Measurements from ENCODE around the gene FAM217B.

DNA sequence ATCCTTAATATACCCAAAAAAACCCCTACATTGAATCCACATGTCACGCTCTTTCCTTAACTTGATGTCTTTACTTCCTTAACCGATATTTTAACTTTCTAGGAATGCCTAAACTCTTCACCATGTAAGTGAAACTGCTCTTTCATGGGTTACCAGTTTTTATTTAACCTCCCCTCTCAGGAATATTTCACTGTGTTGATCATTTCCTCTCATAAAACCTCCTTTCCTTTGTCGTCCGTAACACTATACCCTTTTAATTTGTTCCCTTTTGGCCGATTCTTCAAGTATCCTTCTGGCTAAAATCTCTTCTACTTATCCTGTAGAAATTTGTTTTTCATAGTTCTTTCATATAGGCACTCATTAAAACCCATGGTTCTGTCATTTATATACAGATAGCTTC lies 31.3 kb upstream of the FAM217B start:
- TF ChIP-seq, protein P1, sequence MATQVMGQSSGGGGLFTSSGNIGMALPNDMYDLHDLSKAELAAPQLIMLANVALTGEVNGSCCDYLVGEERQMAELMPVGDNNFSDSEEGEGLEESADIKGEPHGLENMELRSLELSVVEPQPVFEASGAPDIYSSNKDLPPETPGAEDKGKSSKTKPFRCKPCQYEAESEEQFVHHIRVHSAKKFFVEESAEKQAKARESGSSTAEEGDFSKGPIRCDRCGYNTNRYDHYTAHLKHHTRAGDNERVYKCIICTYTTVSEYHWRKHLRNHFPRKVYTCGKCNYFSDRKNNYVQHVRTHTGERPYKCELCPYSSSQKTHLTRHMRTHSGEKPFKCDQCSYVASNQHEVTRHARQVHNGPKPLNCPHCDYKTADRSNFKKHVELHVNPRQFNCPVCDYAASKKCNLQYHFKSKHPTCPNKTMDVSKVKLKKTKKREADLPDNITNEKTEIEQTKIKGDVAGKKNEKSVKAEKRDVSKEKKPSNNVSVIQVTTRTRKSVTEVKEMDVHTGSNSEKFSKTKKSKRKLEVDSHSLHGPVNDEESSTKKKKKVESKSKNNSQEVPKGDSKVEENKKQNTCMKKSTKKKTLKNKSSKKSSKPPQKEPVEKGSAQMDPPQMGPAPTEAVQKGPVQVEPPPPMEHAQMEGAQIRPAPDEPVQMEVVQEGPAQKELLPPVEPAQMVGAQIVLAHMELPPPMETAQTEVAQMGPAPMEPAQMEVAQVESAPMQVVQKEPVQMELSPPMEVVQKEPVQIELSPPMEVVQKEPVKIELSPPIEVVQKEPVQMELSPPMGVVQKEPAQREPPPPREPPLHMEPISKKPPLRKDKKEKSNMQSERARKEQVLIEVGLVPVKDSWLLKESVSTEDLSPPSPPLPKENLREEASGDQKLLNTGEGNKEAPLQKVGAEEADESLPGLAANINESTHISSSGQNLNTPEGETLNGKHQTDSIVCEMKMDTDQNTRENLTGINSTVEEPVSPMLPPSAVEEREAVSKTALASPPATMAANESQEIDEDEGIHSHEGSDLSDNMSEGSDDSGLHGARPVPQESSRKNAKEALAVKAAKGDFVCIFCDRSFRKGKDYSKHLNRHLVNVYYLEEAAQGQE (IDR thresholded peaks at IDR 0.05), result no peak
- TF ChIP-seq, protein P2, sequence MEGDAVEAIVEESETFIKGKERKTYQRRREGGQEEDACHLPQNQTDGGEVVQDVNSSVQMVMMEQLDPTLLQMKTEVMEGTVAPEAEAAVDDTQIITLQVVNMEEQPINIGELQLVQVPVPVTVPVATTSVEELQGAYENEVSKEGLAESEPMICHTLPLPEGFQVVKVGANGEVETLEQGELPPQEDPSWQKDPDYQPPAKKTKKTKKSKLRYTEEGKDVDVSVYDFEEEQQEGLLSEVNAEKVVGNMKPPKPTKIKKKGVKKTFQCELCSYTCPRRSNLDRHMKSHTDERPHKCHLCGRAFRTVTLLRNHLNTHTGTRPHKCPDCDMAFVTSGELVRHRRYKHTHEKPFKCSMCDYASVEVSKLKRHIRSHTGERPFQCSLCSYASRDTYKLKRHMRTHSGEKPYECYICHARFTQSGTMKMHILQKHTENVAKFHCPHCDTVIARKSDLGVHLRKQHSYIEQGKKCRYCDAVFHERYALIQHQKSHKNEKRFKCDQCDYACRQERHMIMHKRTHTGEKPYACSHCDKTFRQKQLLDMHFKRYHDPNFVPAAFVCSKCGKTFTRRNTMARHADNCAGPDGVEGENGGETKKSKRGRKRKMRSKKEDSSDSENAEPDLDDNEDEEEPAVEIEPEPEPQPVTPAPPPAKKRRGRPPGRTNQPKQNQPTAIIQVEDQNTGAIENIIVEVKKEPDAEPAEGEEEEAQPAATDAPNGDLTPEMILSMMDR (IDR thresholded peaks at IDR 0.05; ENCODE audit: low read depth, low read length, missing input control), result no peak

Measured in liver (tissue), 2 donors.